Liver (tissue), 3 donors: ENCODE measurements around the gene RAB11FIP3.

Source experiments
- EGR1 ChIP-seq, 2 donors: IDR thresholded peaks; 2 replicates each; pipeline ENCODE4 v1.6.1; 2016 to 2018; ENCODE audit warnings: antibody characterized with exemption in 2 of 2, low read depth in 2 of 2
- GABPA ChIP-seq, 2 donors: IDR thresholded peaks in 1 of 2; conservative IDR thresholded peaks in 1 of 2; 2 replicates each; pipeline ENCODE4 v1.6.1; 2016; ENCODE audit warnings: antibody characterized with exemption in 2 of 2, mild to moderate bottlenecking in 1 of 2, moderate library complexity in 1 of 2
- JUND ChIP-seq, 2 donors: IDR thresholded peaks; 2 replicates each; pipeline ENCODE4 v1.6.1; 2016; ENCODE audit warnings: antibody characterized with exemption in 2 of 2
- RAD21 ChIP-seq, 2 donors: IDR thresholded peaks; 2 replicates each; pipeline ENCODE4 v1.6.1; 2016; ENCODE audit warnings: antibody characterized with exemption in 2 of 2, mild to moderate bottlenecking in 2 of 2
- SP1 ChIP-seq: IDR thresholded peaks from 2 replicates; pipeline ENCODE4 v1.6.1; 2018; ENCODE audit warnings: antibody characterized with exemption, mild to moderate bottlenecking
- TAF1 ChIP-seq: conservative IDR thresholded peaks from 2 replicates; pipeline ENCODE4 v1.6.1; 2016; ENCODE audit warnings: antibody characterized with exemption, mild to moderate bottlenecking
- YY1 ChIP-seq: IDR thresholded peaks from 2 replicates; pipeline ENCODE4 v1.6.1; 2016; ENCODE audit warnings: antibody characterized with exemption, mild to moderate bottlenecking
- TF ChIP-seq, protein P1 (sequence below): fragments of 150-350 bp; IDR thresholded peaks from 2 replicates; pipeline ENCODE4 v1.5.1; 2017; ENCODE audit warnings: improper control_type of control experiment, low read depth, low read length; ENCODE audit not compliant: missing input control
- TF ChIP-seq, protein P2 (sequence below): IDR thresholded peaks from 2 replicates; pipeline ENCODE4 v1.6.1; 2016; ENCODE audit warnings: antibody characterized with exemption
- TF ChIP-seq, protein P3 (sequence below): IDR thresholded peaks from 2 replicates; pipeline ENCODE4 v1.6.1; 2016; ENCODE audit warnings: antibody characterized with exemption, mild to moderate bottlenecking
- TF ChIP-seq, protein P4 (sequence below): IDR thresholded peaks from 2 replicates; pipeline ENCODE4 v1.6.1; 2016; ENCODE audit warnings: antibody characterized with exemption
- donor health status: healthy.
- donor health status: healthy.

DNA sequence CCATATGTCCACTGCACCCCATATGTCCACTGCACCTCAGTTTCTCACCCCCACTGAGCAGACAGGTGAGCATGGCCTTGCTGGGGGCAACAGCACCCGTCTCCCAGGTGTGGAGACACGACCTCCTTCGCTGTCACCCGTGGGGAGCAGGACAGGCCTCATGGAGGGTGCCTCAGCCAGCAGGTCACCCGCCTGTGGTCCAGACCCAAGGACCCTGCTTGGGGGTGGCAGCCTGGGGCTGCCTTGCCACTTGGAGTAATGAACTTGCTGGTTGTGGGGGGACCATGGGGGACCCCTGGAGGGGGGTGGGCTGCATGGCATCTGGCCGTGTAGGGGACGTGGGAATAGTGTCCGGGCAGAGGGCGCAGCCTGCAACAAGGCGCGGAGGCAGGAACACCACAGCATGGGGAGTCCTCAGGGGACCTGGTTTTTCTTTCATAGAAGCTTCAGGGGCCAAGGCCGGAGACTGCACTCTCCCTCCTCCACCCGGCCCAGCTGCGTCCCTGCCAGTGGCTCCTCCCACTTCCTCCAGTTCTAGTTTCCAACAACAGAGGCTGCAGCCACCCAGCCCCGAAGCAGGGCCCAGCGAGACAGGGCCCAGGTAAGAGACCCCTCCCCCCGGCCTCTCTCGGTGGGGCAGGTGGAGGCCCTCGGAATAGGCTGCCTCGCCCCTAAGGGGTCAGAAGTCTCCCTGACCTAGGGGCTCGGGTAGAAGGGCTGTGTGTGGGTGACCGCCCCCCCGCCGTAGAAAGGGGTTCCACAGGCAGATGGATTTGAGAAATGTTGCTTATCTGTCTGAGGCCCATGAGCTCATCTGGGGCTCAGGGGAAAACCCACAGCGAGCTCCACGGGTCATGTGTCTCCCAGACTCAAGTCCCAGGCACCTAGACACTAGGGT, 141.3 kb downstream of the RAB11FIP3 start, which contains the start of gene NHLRC4:
- TF ChIP-seq, protein P1, sequence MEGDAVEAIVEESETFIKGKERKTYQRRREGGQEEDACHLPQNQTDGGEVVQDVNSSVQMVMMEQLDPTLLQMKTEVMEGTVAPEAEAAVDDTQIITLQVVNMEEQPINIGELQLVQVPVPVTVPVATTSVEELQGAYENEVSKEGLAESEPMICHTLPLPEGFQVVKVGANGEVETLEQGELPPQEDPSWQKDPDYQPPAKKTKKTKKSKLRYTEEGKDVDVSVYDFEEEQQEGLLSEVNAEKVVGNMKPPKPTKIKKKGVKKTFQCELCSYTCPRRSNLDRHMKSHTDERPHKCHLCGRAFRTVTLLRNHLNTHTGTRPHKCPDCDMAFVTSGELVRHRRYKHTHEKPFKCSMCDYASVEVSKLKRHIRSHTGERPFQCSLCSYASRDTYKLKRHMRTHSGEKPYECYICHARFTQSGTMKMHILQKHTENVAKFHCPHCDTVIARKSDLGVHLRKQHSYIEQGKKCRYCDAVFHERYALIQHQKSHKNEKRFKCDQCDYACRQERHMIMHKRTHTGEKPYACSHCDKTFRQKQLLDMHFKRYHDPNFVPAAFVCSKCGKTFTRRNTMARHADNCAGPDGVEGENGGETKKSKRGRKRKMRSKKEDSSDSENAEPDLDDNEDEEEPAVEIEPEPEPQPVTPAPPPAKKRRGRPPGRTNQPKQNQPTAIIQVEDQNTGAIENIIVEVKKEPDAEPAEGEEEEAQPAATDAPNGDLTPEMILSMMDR: no peak
- TF ChIP-seq, protein P2, sequence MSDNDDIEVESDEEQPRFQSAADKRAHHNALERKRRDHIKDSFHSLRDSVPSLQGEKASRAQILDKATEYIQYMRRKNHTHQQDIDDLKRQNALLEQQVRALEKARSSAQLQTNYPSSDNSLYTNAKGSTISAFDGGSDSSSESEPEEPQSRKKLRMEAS: no peak
- no peak for TF ChIP-seq GABPA (IDR thresholded peaks at IDR 0.05 in 1 of 2, conservative IDR thresholded peaks at IDR 0.05 in 1 of 2)
- no peak for TF ChIP-seq TAF1
- TF ChIP-seq YY1: no peak
- TF ChIP-seq, protein P3, sequence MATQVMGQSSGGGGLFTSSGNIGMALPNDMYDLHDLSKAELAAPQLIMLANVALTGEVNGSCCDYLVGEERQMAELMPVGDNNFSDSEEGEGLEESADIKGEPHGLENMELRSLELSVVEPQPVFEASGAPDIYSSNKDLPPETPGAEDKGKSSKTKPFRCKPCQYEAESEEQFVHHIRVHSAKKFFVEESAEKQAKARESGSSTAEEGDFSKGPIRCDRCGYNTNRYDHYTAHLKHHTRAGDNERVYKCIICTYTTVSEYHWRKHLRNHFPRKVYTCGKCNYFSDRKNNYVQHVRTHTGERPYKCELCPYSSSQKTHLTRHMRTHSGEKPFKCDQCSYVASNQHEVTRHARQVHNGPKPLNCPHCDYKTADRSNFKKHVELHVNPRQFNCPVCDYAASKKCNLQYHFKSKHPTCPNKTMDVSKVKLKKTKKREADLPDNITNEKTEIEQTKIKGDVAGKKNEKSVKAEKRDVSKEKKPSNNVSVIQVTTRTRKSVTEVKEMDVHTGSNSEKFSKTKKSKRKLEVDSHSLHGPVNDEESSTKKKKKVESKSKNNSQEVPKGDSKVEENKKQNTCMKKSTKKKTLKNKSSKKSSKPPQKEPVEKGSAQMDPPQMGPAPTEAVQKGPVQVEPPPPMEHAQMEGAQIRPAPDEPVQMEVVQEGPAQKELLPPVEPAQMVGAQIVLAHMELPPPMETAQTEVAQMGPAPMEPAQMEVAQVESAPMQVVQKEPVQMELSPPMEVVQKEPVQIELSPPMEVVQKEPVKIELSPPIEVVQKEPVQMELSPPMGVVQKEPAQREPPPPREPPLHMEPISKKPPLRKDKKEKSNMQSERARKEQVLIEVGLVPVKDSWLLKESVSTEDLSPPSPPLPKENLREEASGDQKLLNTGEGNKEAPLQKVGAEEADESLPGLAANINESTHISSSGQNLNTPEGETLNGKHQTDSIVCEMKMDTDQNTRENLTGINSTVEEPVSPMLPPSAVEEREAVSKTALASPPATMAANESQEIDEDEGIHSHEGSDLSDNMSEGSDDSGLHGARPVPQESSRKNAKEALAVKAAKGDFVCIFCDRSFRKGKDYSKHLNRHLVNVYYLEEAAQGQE: no peak
- no peak for TF ChIP-seq RAD21 (IDR thresholded peaks at IDR 0.05)
- no peak for TF ChIP-seq EGR1 (IDR thresholded peaks at IDR 0.05; ENCODE audit: low read depth in 2 of 2)
- no peak for TF ChIP-seq SP1
- TF ChIP-seq, protein P4, sequence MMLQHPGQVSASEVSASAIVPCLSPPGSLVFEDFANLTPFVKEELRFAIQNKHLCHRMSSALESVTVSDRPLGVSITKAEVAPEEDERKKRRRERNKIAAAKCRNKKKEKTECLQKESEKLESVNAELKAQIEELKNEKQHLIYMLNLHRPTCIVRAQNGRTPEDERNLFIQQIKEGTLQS: no peak
- TF ChIP-seq JUND (IDR thresholded peaks at IDR 0.05): no peak
